ENCODE data around the gene C18orf63.

GRCh38 chr18:74311000-74311399 is 4.6 kb upstream of the C18orf63 start:
- TF ChIP-seq CTCF (IDR thresholded peaks at IDR 0.05) (no peak), POLR2A (IDR thresholded peaks at IDR 0.05) (no peak)
